ENCODE results near the gene CIITA.

Gene CIITA

GRCh38 chr16:10881479-10882030 is 4.6 kb downstream of the CIITA start:
- POLR2A ChIA-PET = interaction anchor here (0.6 kb wide), 1 partner anchor 16 kb away, joined by 4 read pairs; no protein-coding TSS in a partner anchor
- TF ChIP-seq, protein P1, sequence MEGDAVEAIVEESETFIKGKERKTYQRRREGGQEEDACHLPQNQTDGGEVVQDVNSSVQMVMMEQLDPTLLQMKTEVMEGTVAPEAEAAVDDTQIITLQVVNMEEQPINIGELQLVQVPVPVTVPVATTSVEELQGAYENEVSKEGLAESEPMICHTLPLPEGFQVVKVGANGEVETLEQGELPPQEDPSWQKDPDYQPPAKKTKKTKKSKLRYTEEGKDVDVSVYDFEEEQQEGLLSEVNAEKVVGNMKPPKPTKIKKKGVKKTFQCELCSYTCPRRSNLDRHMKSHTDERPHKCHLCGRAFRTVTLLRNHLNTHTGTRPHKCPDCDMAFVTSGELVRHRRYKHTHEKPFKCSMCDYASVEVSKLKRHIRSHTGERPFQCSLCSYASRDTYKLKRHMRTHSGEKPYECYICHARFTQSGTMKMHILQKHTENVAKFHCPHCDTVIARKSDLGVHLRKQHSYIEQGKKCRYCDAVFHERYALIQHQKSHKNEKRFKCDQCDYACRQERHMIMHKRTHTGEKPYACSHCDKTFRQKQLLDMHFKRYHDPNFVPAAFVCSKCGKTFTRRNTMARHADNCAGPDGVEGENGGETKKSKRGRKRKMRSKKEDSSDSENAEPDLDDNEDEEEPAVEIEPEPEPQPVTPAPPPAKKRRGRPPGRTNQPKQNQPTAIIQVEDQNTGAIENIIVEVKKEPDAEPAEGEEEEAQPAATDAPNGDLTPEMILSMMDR (IDR thresholded peaks at IDR 0.05; ENCODE audit: control extremely low read depth, extremely low read depth, low read depth, missing control alignments) = no peak
- CTCF ChIA-PET = interaction anchor here (1.1 to 1.7 kb wide), 6 partner anchors 9 to 47 kb away, joined by 3 to 4 read pairs (median 3); no protein-coding TSS in a partner anchor
- no peak for DNase-seq (ENCODE audit: extremely low spot score)

- no peak for DNase-seq (ENCODE audit: extremely low spot score)
- ChIA-PET POLR2A (no interaction called here), CTCF (interaction anchor here (0.9 to 1.9 kb wide), 6 partner anchors 10 to 36 kb away, joined by 3 to 5 read pairs (median 3); no protein-coding TSS in a partner anchor)
- TF ChIP-seq, protein P1 (IDR thresholded peaks at IDR 0.05; ENCODE audit: control extremely low read depth, extremely low read depth, low read depth, missing control alignments) = no peak
Measured at GRCh38 chr16:10883004-10883403, 6.0 kb downstream of the CIITA start.

GRCh38 chr16:10885246-10885645 is 8.2 kb downstream of the CIITA start:
- CTCF ChIA-PET = interaction anchor here (1.6 to 1.9 kb wide), 2 partner anchors 7 to 34 kb away, joined by 5 read pairs; no protein-coding TSS in a partner anchor

DNA sequence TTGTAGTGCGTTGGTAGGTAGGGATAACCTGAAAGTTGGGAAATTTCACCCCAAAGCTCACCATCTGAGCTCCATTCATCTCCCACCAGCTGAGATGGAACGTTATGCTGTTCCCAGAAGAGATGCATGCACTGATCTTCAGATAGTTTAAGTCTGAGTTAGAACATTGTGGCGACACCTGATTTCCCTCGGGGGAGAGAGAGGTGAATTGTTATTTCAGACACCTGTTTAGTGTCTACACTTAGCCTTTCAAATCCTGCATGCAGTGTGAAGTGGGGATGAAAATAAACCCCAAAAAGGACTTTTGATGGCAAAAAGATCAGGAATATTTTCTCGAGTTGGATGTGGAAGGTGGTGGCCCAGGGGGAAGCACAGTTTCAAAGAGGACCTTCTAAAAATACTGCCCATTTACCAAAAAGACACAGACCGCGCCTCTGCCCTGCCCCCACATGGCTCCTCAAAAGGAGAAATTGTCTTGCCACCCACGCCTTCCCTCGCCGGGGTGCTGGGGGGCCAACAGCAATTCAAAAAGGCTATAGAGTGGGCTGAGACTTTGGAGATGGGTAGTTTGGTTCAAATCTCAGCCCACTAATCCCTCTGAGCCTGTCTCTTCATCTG is 11.4 kb downstream of the CIITA start:
- no peak for DNase-seq (ENCODE audit: extremely low spot score)
- ChIA-PET CTCF (interaction anchor here (1.7 to 4.9 kb wide), 7 partner anchors 10 to 152 kb away, joined by 4 to 31 read pairs (median 7); partner anchors contain the start of gene CIITA), POLR2A (interaction anchor here (0.5 to 2.3 kb wide), 4 partner anchors 10 to 30 kb away, joined by 3 to 8 read pairs (median 6); partner anchors contain the start of gene CIITA)
- TF ChIP-seq, protein P1 (IDR thresholded peaks at IDR 0.05; ENCODE audit: control extremely low read depth, extremely low read depth, low read depth, missing control alignments) = no peak

More at GRCh38 chr16:10885246-10885645, 8.2 kb downstream of the CIITA start:
- TF ChIP-seq, protein P1 (IDR thresholded peaks at IDR 0.05; ENCODE audit: control extremely low read depth, extremely low read depth, low read depth, missing control alignments) = no peak
- DNase-seq (ENCODE audit: extremely low spot score) = no peak
- POLR2A ChIA-PET = no interaction called here

- ChIA-PET POLR2A (interaction anchor here (1.2 to 2.3 kb wide), 4 partner anchors 11 to 28 kb away, joined by 3 to 8 read pairs (median 6); partner anchors contain the start of gene CIITA), CTCF (interaction anchor here (0.9 to 4.9 kb wide), 8 partner anchors 8 to 153 kb away, joined by 3 to 31 read pairs (median 6); partner anchors contain the start of gene CIITA)
- DNase-seq (ENCODE audit: extremely low spot score) = no peak
- TF ChIP-seq, protein P1 (IDR thresholded peaks at IDR 0.05; ENCODE audit: control extremely low read depth, extremely low read depth, low read depth, missing control alignments) = no peak
Measured at GRCh38 chr16:10889855-10890254, 12.9 kb downstream of the CIITA start.

- no peak for DNase-seq (ENCODE audit: extremely low spot score)
- ChIA-PET POLR2A (no interaction called here), CTCF (interaction anchor here (1.2 to 4.9 kb wide), 6 partner anchors 9 to 43 kb away, joined by 3 to 31 read pairs (median 4); partner anchors contain the start of gene CIITA)
- TF ChIP-seq, protein P1 (IDR thresholded peaks at IDR 0.05; ENCODE audit: control extremely low read depth, extremely low read depth, low read depth, missing control alignments) = no peak
Measured at GRCh38 chr16:10892782-10893318, 15.8 kb downstream of the CIITA start.
